ENCODE results near the gene PEX14. TPM values are rescaled to one million over a fixed set of nuclear protein-coding genes. Genes with fewer than 3 reads are reported as not detected.

PEX14 gene
- total RNA-seq, 1 experiment from 2014 or later = 29.3 TPM

GRCh38 chr1:10561955-10562354 is 87.2 kb downstream of the PEX14 start (continued):
- TF ChIP-seq REST (IDR thresholded peaks at IDR 0.05; ENCODE audit: low read depth) = no peak
- no peak for TF ChIP-seq SRF (IDR thresholded peaks at IDR 0.05; ENCODE audit: low read depth)
- no peak for TF ChIP-seq EZH2phosphoT487 (IDR thresholded peaks at IDR 0.05; ENCODE audit: borderline replicate concordance)

GRCh38 chr1:10564063-10564462 is 89.3 kb downstream of the PEX14 start:
- H3K9me2 ChIP-seq (ENCODE audit: insufficient read depth) = no peaks in the 10 kb centered on the region
- no peaks in the 10 kb centered on the region; a peak in 1 of 4 replicates for H3K9me3 ChIP-seq (ENCODE audit: control insufficient read depth in 1 of 2, insufficient read depth in 1 of 2, low read depth in 1 of 2, low read length in 2 of 2)
- H3K4me1 ChIP-seq (ENCODE audit: control insufficient read depth in 1 of 2, insufficient read depth in 2 of 2, low read length in 2 of 2) = peaks cover 2 to 5% of the 10 kb centered on the region in 2 experiments; a peak in 1 of 4 replicates
- intact Hi-C loops (cut with micrococcal nuclease) = no loop called here
- no peak overlapping the region for H2AFZ ChIP-seq (ENCODE audit: low read depth, low read length, poor library complexity, severe bottlenecking)
- H3K4me3 ChIP-seq (replicated peaks in 1 of 2; ENCODE audit: low read depth in 1 of 2, low read length in 2 of 2) = no peak overlapping the region
- ChIA-PET RAD21 (ENCODE audit: low non-redundant PET in 1 of 2, low total read pairs in 2 of 2, uncharacterized antibody in 2 of 2, unreplicated experiment in 2 of 2) (no interaction called here), CTCF (no interaction called here), POLR2A (no interaction called here)
- no peak overlapping the region for H3K27ac ChIP-seq (ENCODE audit: low read depth, low read length)
- H3K27me3 ChIP-seq (ENCODE audit: insufficient read depth, low read length) = no peaks in the 10 kb centered on the region
- H3K79me2 ChIP-seq (ENCODE audit: insufficient read depth, low read length) = peaks cover 13% of the 10 kb centered on the region
- ATAC-seq = no peak
- no peaks in the 10 kb centered on the region for H3K36me3 ChIP-seq (ENCODE audit: control insufficient read depth in 1 of 2, insufficient read depth in 2 of 2, low read length in 2 of 2)
- no TSS peak for BruUV-seq (replicated peaks)
- H3K9ac ChIP-seq (ENCODE audit: low read length) = no peak overlapping the region
- no peak for DNase-seq (ENCODE audit: low read depth, low spot score)
- H3K4me2 ChIP-seq (ENCODE audit: low read length) = no peak overlapping the region
- peaks cover 3% of the 10 kb centered on the region for H4K20me1 ChIP-seq (ENCODE audit: insufficient read depth)
- TF ChIP-seq CTCF (IDR thresholded peaks at IDR 0.05 in 2 of 3, conservative IDR thresholded peaks at IDR 0.05 in 1 of 3; ENCODE audit: borderline replicate concordance in 1 of 3, insufficient read depth in 1 of 3, low read depth in 2 of 3, low read length in 2 of 3) (no peak), CEBPB (IDR thresholded peaks at IDR 0.05; ENCODE audit: low read depth) (no peak), REST (IDR thresholded peaks at IDR 0.05; ENCODE audit: low read depth) (no peak), ZFX (IDR thresholded peaks at IDR 0.05) (no peak), ZBTB33 (IDR thresholded peaks at IDR 0.05; ENCODE audit: extremely low read depth, insufficient replicate concordance, low read length) (no peak), EZH2phosphoT487 (IDR thresholded peaks at IDR 0.05; ENCODE audit: borderline replicate concordance) (no peak), ZNF274 (IDR thresholded peaks at IDR 0.05; ENCODE audit: low read depth, low read length) (no peak), CBX3 (IDR thresholded peaks at IDR 0.05; ENCODE audit: low read depth) (no peak), FOSL1 (IDR thresholded peaks at IDR 0.05; ENCODE audit: low read depth) (no peak), ELF1 (IDR thresholded peaks at IDR 0.05; ENCODE audit: borderline replicate concordance, low read depth) (no peak), YY1 (IDR thresholded peaks at IDR 0.05; ENCODE audit: extremely low read depth, insufficient replicate concordance, low read depth, low read length) (no peak), POLR2AphosphoS5 (IDR thresholded peaks at IDR 0.05; ENCODE audit: low read depth, low read length) (no peak)
